ENCODE data around the gene GRIK4.

The GRIK4 gene

GRCh38 chr11:120940160-120940848 lies 428.8 kb downstream of the GRIK4 start:
- H3K27me3 ChIP-seq (ENCODE audit: control insufficient read depth in 2 of 2, insufficient read depth in 2 of 2, low read length in 2 of 2): no peaks in the 10 kb centered on the region
- H3K4me1 ChIP-seq (ENCODE audit: control insufficient read depth in 2 of 2, insufficient read depth in 2 of 2, low read length in 2 of 2): no peaks in the 10 kb centered on the region
- H3K27ac ChIP-seq (ENCODE audit: low read depth in 2 of 2, low read length in 2 of 2): no peak overlapping the region
- peaks cover 3 to 5% of the 10 kb centered on the region in 2 donors for H3K9me3 ChIP-seq (ENCODE audit: control insufficient read depth in 2 of 2, low read length in 2 of 2)
- no peak overlapping the region for H3K4me3 ChIP-seq (ENCODE audit: low read length in 2 of 2)
- no peaks in the 10 kb centered on the region for H3K36me3 ChIP-seq (ENCODE audit: control insufficient read depth in 2 of 2, insufficient read depth in 2 of 2, low read length in 2 of 2)
- no peak overlapping the region for H3K9ac ChIP-seq (ENCODE audit: low read depth in 1 of 2, low read length in 2 of 2)

- no peaks in the 10 kb centered on the region for H3K4me1 ChIP-seq (ENCODE audit: control insufficient read depth in 2 of 2, insufficient read depth in 2 of 2, low read length in 2 of 2)
- no peak overlapping the region for H3K27ac ChIP-seq (ENCODE audit: low read depth in 2 of 2, low read length in 2 of 2)
- H3K4me3 ChIP-seq (ENCODE audit: low read length in 2 of 2): no peak overlapping the region
- no peak overlapping the region for H3K9ac ChIP-seq (ENCODE audit: low read depth in 1 of 2, low read length in 2 of 2)
- H3K36me3 ChIP-seq (ENCODE audit: control insufficient read depth in 2 of 2, insufficient read depth in 2 of 2, low read length in 2 of 2): no peaks in the 10 kb centered on the region
- H3K9me3 ChIP-seq (ENCODE audit: control insufficient read depth in 2 of 2, low read length in 2 of 2): peaks cover 3 to 6% of the 10 kb centered on the region in 2 donors
- peaks cover 0 to 2% of the 10 kb centered on the region in 2 donors for H3K27me3 ChIP-seq (ENCODE audit: control insufficient read depth in 2 of 2, insufficient read depth in 2 of 2, low read length in 2 of 2)
Observed at GRCh38 chr11:120941000-120941399, 429.5 kb downstream of the GRIK4 start.

DNA sequence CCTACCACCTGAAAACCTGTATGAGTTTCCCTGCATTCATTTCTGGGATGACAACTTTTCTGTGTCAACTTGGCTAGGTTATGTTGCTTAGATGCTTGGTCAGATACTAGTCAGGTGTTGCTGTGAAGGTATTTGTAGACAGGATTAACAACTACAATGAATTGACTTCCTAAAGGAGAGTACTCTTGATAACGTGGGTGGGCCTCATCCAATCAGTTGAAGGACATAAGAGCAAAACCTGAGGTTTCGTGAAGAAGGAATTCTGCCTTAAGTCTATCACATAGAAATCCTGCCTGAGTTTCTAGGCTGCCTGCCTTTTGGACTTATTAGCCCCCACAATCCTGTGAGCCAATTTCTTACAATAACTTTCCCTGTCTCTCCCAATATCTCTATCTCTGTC lies 431.2 kb downstream of the GRIK4 start:
- H3K9me3 ChIP-seq (ENCODE audit: control insufficient read depth in 2 of 2, low read length in 2 of 2): peaks cover 3 to 6% of the 10 kb centered on the region in 2 donors
- no peaks in the 10 kb centered on the region for H3K4me1 ChIP-seq (ENCODE audit: control insufficient read depth in 2 of 2, insufficient read depth in 2 of 2, low read length in 2 of 2)
- H3K27ac ChIP-seq (ENCODE audit: low read depth in 2 of 2, low read length in 2 of 2): no peak overlapping the region
- peaks cover 0 to 2% of the 10 kb centered on the region in 2 donors for H3K27me3 ChIP-seq (ENCODE audit: control insufficient read depth in 2 of 2, insufficient read depth in 2 of 2, low read length in 2 of 2)
- H3K4me3 ChIP-seq (ENCODE audit: low read length in 2 of 2): no peak overlapping the region
- H3K36me3 ChIP-seq (ENCODE audit: control insufficient read depth in 2 of 2, insufficient read depth in 2 of 2, low read length in 2 of 2): no peaks in the 10 kb centered on the region
- H3K9ac ChIP-seq (ENCODE audit: low read depth in 1 of 2, low read length in 2 of 2): no peak overlapping the region

GRCh38 chr11:120945042-120945441 lies 433.5 kb downstream of the GRIK4 start:
- peaks cover 3 to 6% of the 10 kb centered on the region in 2 donors for H3K9me3 ChIP-seq (ENCODE audit: control insufficient read depth in 2 of 2, low read length in 2 of 2)
- H3K9ac ChIP-seq (ENCODE audit: low read depth in 1 of 2, low read length in 2 of 2): no peak overlapping the region
- no peak overlapping the region for H3K27ac ChIP-seq (ENCODE audit: low read depth in 2 of 2, low read length in 2 of 2)
- no peak overlapping the region for H3K4me3 ChIP-seq (ENCODE audit: low read length in 2 of 2)
- H3K36me3 ChIP-seq (ENCODE audit: control insufficient read depth in 2 of 2, insufficient read depth in 2 of 2, low read length in 2 of 2): no peaks in the 10 kb centered on the region
- peaks cover 0 to 6% of the 10 kb centered on the region in 2 donors for H3K27me3 ChIP-seq (ENCODE audit: control insufficient read depth in 2 of 2, insufficient read depth in 2 of 2, low read length in 2 of 2)
- H3K4me1 ChIP-seq (ENCODE audit: control insufficient read depth in 2 of 2, insufficient read depth in 2 of 2, low read length in 2 of 2): no peaks in the 10 kb centered on the region

DNA sequence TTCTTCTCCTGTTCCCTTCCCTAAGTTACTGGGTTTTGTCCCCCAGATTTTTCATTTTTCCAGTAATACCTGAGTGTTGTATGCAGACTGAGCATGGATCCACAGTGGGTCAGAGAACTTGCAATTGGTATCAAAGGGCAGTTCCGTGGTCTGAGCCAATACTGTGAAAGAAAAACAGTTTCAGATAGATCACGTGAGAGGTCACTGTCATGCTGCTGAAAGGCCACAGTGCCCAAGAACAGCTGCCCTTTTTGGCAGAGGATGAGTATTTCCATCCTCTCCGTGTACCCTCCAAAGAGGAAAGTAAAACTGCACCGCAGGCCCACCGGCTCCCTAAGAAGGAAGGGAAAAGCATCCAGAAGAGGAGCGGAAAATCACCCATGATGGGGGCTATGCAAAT lies 439.3 kb downstream of the GRIK4 start:
- Histone ChIP-seq H3K36me3 (ENCODE audit: control insufficient read depth in 2 of 2, insufficient read depth in 2 of 2, low read length in 2 of 2) (no peaks in the 10 kb centered on the region), H3K27ac (ENCODE audit: low read depth in 2 of 2, low read length in 2 of 2) (no peak overlapping the region), H3K27me3 (ENCODE audit: control insufficient read depth in 2 of 2, insufficient read depth in 2 of 2, low read length in 2 of 2) (peaks cover 0 to 6% of the 10 kb centered on the region in 2 donors), H3K9me3 (ENCODE audit: control insufficient read depth in 2 of 2, low read length in 2 of 2) (no peaks in the 10 kb centered on the region), H3K4me1 (ENCODE audit: control insufficient read depth in 2 of 2, insufficient read depth in 2 of 2, low read length in 2 of 2) (peaks cover 4 to 5% of the 10 kb centered on the region in 2 donors), H3K9ac (ENCODE audit: low read depth in 1 of 2, low read length in 2 of 2) (no peak overlapping the region), H3K4me3 (ENCODE audit: low read length in 2 of 2) (no peak overlapping the region)

- no peak overlapping the region for H3K9ac ChIP-seq (ENCODE audit: low read depth in 1 of 2, low read length in 2 of 2)
- peaks cover 0 to 6% of the 10 kb centered on the region in 2 donors for H3K27me3 ChIP-seq (ENCODE audit: control insufficient read depth in 2 of 2, insufficient read depth in 2 of 2, low read length in 2 of 2)
- no peaks in the 10 kb centered on the region for H3K9me3 ChIP-seq (ENCODE audit: control insufficient read depth in 2 of 2, low read length in 2 of 2)
- peaks cover 4 to 5% of the 10 kb centered on the region in 2 donors for H3K4me1 ChIP-seq (ENCODE audit: control insufficient read depth in 2 of 2, insufficient read depth in 2 of 2, low read length in 2 of 2)
- H3K4me3 ChIP-seq (ENCODE audit: low read length in 2 of 2): peak overlapping the region; percentile 46 to 65
- H3K27ac ChIP-seq (ENCODE audit: low read depth in 2 of 2, low read length in 2 of 2): no peak overlapping the region
- H3K36me3 ChIP-seq (ENCODE audit: control insufficient read depth in 2 of 2, insufficient read depth in 2 of 2, low read length in 2 of 2): no peaks in the 10 kb centered on the region
Observed at GRCh38 chr11:120952461-120953434, 441.2 kb downstream of the GRIK4 start.

- Histone ChIP-seq H3K4me3 (ENCODE audit: low read length in 2 of 2) (no peak overlapping the region), H3K9ac (ENCODE audit: low read depth in 1 of 2, low read length in 2 of 2) (no peak overlapping the region), H3K27ac (ENCODE audit: low read depth in 2 of 2, low read length in 2 of 2) (no peak overlapping the region), H3K36me3 (ENCODE audit: control insufficient read depth in 2 of 2, insufficient read depth in 2 of 2, low read length in 2 of 2) (no peaks in the 10 kb centered on the region), H3K9me3 (ENCODE audit: control insufficient read depth in 2 of 2, low read length in 2 of 2) (no peaks in the 10 kb centered on the region), H3K4me1 (ENCODE audit: control insufficient read depth in 2 of 2, insufficient read depth in 2 of 2, low read length in 2 of 2) (peaks cover 4 to 5% of the 10 kb centered on the region in 2 donors), H3K27me3 (ENCODE audit: control insufficient read depth in 2 of 2, insufficient read depth in 2 of 2, low read length in 2 of 2) (peaks cover 0 to 2% of the 10 kb centered on the region in 2 donors)
Observed at GRCh38 chr11:120954381-120954780, 442.8 kb downstream of the GRIK4 start.

DNA sequence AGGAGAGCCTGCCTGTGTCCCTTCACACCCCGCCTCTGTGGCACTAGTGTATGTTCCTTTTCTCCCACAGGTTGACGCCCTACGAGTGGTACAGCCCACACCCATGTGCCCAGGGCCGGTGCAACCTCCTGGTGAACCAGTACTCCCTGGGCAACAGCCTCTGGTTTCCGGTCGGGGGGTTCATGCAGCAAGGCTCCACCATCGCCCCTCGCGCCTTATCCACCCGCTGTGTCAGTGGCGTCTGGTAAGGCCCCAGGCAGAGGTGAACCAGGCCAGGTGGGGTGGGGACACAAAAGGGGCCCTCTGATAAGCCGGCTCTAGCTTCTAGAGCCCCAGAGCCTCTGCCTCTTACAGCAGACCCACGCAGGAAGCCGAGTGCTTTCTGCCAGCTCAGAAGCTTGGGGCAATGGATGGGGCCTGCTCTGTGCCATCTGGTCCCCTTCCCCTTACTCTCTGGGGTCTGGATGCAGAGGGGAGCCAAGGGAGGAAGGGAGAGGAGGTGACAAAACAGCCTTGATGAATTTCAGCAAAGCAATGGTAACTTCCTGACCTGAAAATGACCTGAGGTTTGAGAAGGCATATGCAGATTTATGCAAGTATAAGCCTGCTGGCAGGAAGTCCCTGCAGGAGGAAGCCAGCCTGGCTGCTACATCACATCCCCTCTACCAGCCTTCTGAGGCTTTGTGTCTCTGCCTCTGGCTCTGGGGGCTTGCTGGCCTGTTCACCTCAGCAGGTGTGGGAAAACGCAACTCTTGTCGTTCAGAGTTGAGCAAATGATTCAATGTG lies 445.4 kb downstream of the GRIK4 start:
- H3K4me3 ChIP-seq (ENCODE audit: low read length in 2 of 2): no peak overlapping the region
- H3K27ac ChIP-seq (ENCODE audit: low read depth in 2 of 2, low read length in 2 of 2): no peak overlapping the region
- peaks cover 0 to 2% of the 10 kb centered on the region in 2 donors for H3K27me3 ChIP-seq (ENCODE audit: control insufficient read depth in 2 of 2, insufficient read depth in 2 of 2, low read length in 2 of 2)
- no peaks in the 10 kb centered on the region for H3K36me3 ChIP-seq (ENCODE audit: control insufficient read depth in 2 of 2, insufficient read depth in 2 of 2, low read length in 2 of 2)
- no peak overlapping the region for H3K9ac ChIP-seq (ENCODE audit: low read depth in 1 of 2, low read length in 2 of 2)
- H3K9me3 ChIP-seq (ENCODE audit: control insufficient read depth in 2 of 2, low read length in 2 of 2): no peaks in the 10 kb centered on the region
- H3K4me1 ChIP-seq (ENCODE audit: control insufficient read depth in 2 of 2, insufficient read depth in 2 of 2, low read length in 2 of 2): peaks cover 4 to 5% of the 10 kb centered on the region in 2 donors

- no peak overlapping the region for H3K9ac ChIP-seq (ENCODE audit: low read depth in 1 of 2, low read length in 2 of 2)
- no peaks in the 10 kb centered on the region for H3K27me3 ChIP-seq (ENCODE audit: control insufficient read depth in 2 of 2, insufficient read depth in 2 of 2, low read length in 2 of 2)
- no peak overlapping the region for H3K27ac ChIP-seq (ENCODE audit: low read depth in 2 of 2, low read length in 2 of 2)
- H3K36me3 ChIP-seq (ENCODE audit: control insufficient read depth in 2 of 2, insufficient read depth in 2 of 2, low read length in 2 of 2): no peaks in the 10 kb centered on the region
- H3K9me3 ChIP-seq (ENCODE audit: control insufficient read depth in 2 of 2, low read length in 2 of 2): no peaks in the 10 kb centered on the region
- no peak overlapping the region for H3K4me3 ChIP-seq (ENCODE audit: low read length in 2 of 2)
- H3K4me1 ChIP-seq (ENCODE audit: control insufficient read depth in 2 of 2, insufficient read depth in 2 of 2, low read length in 2 of 2): no peaks in the 10 kb centered on the region
Observed at GRCh38 chr11:120958185-120958584, 446.6 kb downstream of the GRIK4 start.

Measured in mucosa of rectum (tissue), 2 donors.